Muscle layer of colon (tissue), 2 donors: Measurements from ENCODE around the gene CD81.

ENCODE experiments used
- H3K27ac ChIP-seq: one replicate; pipeline ENCODE4 v1.7.0; 2013; ENCODE audit warnings: low read depth, mild to moderate bottlenecking, low read length, moderate library complexity
- H3K27me3 ChIP-seq, 2 donors: one replicate each; pipeline ENCODE4 v1.7.0; 2013; ENCODE audit warnings: low read length in 2 of 2, mild to moderate bottlenecking in 2 of 2; ENCODE audit not compliant: insufficient read depth in 2 of 2, control insufficient read depth in 1 of 2
- H3K36me3 ChIP-seq: one replicate; pipeline ENCODE4 v1.7.0; 2013; ENCODE audit warnings: mild to moderate bottlenecking, low read length; ENCODE audit not compliant: insufficient read depth
- H3K4me1 ChIP-seq: one replicate; pipeline ENCODE4 v1.7.0; 2013; ENCODE audit warnings: mild to moderate bottlenecking, low read length; ENCODE audit not compliant: insufficient read depth
- H3K4me3 ChIP-seq, 2 donors: one replicate each; pipeline ENCODE4 v1.7.0; 2013; ENCODE audit warnings: low read length in 2 of 2, low read depth in 1 of 2, mild to moderate bottlenecking in 1 of 2, moderate library complexity in 1 of 2
- H3K9ac ChIP-seq: one replicate; pipeline ENCODE4 v1.7.0; 2013; ENCODE audit warnings: low read length
- H3K9me3 ChIP-seq: one replicate; pipeline ENCODE4 v1.7.0; 2013; ENCODE audit warnings: mild to moderate bottlenecking, low read length
- donor health status: abdominal sarcoma.
- donor health status: Adenocarcinoma of cecum.

CD81 gene

DNA sequence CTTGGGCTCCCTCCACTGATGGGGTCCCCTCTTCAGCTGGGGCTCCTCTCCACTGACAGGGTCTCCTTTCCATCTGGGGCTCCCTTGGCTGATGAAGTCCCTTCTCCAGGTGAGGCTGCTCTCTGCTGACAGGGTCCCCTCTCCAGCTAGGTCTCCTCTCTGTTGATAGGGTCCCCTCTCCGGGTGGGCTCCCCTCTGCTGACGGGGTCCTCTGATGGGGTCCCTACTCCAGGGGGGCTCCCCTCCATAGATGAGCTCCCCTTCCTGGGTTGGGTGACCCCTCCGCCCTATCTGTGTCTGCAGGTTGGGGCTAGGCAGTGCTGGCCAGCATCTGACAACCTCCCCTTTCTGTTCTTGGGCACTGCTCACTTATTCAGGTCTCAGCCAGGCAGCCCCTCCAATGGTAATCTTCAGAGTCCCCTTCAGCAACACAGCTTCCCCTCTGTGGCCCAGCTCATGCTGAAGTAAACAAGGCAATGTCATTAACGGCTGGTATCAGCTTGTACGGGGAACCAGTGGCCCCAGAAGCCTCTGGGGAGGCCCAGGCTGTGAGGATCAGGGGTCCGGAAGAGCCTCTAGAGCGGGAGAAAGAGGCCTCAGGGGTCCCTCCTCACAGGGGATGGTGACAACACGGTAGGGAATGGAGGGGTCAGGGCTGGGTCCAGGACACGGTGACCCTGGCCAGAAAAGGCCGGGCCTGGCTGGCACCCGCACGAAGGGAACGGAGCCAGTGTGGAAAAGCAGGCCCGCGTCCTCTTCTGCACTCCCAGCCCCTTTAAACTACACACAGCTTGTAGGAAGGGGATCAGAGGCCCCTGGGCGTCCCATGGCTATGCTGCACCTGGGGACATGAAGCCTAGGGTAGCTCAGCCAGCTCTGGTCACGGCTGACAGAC is 9.6 kb upstream of the CD81 start:
- Histone ChIP-seq H3K9me3 (no peaks in the 10 kb centered on the region), H3K27ac (no peak overlapping the region), H3K4me1 (peaks cover 10% of the 10 kb centered on the region), H3K4me3 (no peak overlapping the region), H3K36me3 (no peaks in the 10 kb centered on the region), H3K9ac (no peak overlapping the region), H3K27me3 (no peaks in the 10 kb centered on the region)

- no peak overlapping the region for H3K9ac ChIP-seq
- H3K9me3 ChIP-seq, result no peaks in the 10 kb centered on the region
- H3K27ac ChIP-seq, result no peak overlapping the region
- H3K4me3 ChIP-seq, result no peak overlapping the region
- H3K4me1 ChIP-seq, result peaks cover 10% of the 10 kb centered on the region
- no peaks in the 10 kb centered on the region for H3K36me3 ChIP-seq
- no peaks in the 10 kb centered on the region for H3K27me3 ChIP-seq
Measured at GRCh38 chr11:2368178-2368850, 8.8 kb upstream of the CD81 start.

- Histone ChIP-seq H3K9me3 (no peaks in the 10 kb centered on the region), H3K9ac (no peak overlapping the region), H3K4me1 (peaks cover 10% of the 10 kb centered on the region), H3K4me3 (no peak overlapping the region), H3K27me3 (no peaks in the 10 kb centered on the region), H3K36me3 (no peaks in the 10 kb centered on the region), H3K27ac (no peak overlapping the region)
Measured at GRCh38 chr11:2368851-2369180, 8.3 kb upstream of the CD81 start.

GRCh38 chr11:2369320-2369719 is 7.8 kb upstream of the CD81 start:
- no peaks in the 10 kb centered on the region for H3K27me3 ChIP-seq
- H3K4me1 ChIP-seq, result peaks cover 10% of the 10 kb centered on the region
- no peak overlapping the region for H3K4me3 ChIP-seq
- no peaks in the 10 kb centered on the region for H3K9me3 ChIP-seq
- no peak overlapping the region for H3K9ac ChIP-seq
- no peak overlapping the region for H3K27ac ChIP-seq
- no peaks in the 10 kb centered on the region for H3K36me3 ChIP-seq

GRCh38 chr11:2369896-2370295 is 7.2 kb upstream of the CD81 start:
- peaks cover 10% of the 10 kb centered on the region for H3K4me1 ChIP-seq
- H3K9me3 ChIP-seq, result no peaks in the 10 kb centered on the region
- H3K36me3 ChIP-seq, result no peaks in the 10 kb centered on the region
- no peak overlapping the region for H3K9ac ChIP-seq
- H3K27ac ChIP-seq, result no peak overlapping the region
- H3K27me3 ChIP-seq, result no peaks in the 10 kb centered on the region
- H3K4me3 ChIP-seq, result no peak overlapping the region

DNA sequence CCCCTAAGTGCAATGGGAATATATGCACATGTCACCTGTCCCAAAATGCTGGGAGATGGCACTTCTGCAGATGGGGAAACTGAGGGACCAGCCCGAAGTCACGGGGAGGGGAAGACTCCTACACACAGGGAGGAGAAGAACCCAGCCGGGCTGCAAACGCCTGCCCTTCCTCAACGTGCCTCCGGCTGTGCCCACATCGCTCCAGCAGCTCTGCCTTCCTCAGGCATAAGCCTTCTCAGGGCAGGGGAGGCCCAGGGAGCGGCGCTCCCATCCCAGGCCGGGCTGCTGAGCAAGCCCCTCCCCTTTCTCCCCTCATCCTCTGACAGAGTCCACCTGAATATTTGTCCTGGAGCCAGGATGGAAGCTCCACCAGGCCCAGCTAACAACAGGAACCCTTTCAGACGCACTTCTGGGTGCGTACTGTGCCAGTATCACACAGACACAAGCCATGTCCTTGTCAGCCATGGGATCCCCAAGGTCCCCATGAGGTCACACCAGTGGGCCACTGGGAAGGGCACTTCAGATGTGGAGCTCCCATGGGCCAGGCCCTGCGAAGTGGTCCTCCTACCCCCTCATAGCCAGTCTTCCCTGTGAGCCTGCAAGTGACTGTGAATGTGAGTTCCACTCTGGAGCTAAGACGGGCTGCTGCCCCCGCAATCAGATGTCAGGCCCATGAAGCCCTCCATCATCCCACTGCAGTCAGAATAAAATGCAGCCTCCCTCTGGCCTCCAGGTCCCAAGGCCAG is 2.5 kb upstream of the CD81 start:
- Histone ChIP-seq H3K36me3 (no peaks in the 10 kb centered on the region), H3K27ac (no peak overlapping the region)

GRCh38 chr11:2375341-2375853 is 1.7 kb upstream of the CD81 start:
- no peaks in the 10 kb centered on the region for H3K9me3 ChIP-seq
- no peak overlapping the region for H3K4me3 ChIP-seq
- H3K27me3 ChIP-seq, result no peaks in the 10 kb centered on the region
- no peak overlapping the region for H3K27ac ChIP-seq
- H3K9ac ChIP-seq, result no peak overlapping the region
- H3K36me3 ChIP-seq, result peaks cover under 1% of the 10 kb centered on the region
- peaks cover 25% of the 10 kb centered on the region for H3K4me1 ChIP-seq

More for the DNA sequence above, 2.5 kb upstream of the CD81 start:
- peaks cover 17% of the 10 kb centered on the region for H3K4me1 ChIP-seq
- H3K9ac ChIP-seq, result no peak overlapping the region
- H3K9me3 ChIP-seq, result no peaks in the 10 kb centered on the region
- no peaks in the 10 kb centered on the region for H3K27me3 ChIP-seq
- H3K4me3 ChIP-seq, result no peak overlapping the region

- no peak overlapping the region for H3K9ac ChIP-seq
- peaks cover 5% of the 10 kb centered on the region for H3K36me3 ChIP-seq
- no peaks in the 10 kb centered on the region for H3K9me3 ChIP-seq
- H3K4me3 ChIP-seq, result no peak overlapping the region
- H3K4me1 ChIP-seq, result peaks cover 32% of the 10 kb centered on the region
- H3K27me3 ChIP-seq, result no peaks in the 10 kb centered on the region
- H3K27ac ChIP-seq, result no peak overlapping the region
Measured at GRCh38 chr11:2375964-2376551, 1.1 kb upstream of the CD81 start.

GRCh38 chr11:2377511-2378443 is 667 bp downstream of the CD81 start:
- Histone ChIP-seq H3K9ac (peak overlapping the region; percentile 86), H3K4me3 (peak overlapping the region; percentile 84 to 96), H3K4me1 (peaks cover 49% of the 10 kb centered on the region), H3K27me3 (no peaks in the 10 kb centered on the region), H3K9me3 (no peaks in the 10 kb centered on the region), H3K27ac (peak overlapping the region; percentile 99), H3K36me3 (peaks cover 5% of the 10 kb centered on the region)

DNA sequence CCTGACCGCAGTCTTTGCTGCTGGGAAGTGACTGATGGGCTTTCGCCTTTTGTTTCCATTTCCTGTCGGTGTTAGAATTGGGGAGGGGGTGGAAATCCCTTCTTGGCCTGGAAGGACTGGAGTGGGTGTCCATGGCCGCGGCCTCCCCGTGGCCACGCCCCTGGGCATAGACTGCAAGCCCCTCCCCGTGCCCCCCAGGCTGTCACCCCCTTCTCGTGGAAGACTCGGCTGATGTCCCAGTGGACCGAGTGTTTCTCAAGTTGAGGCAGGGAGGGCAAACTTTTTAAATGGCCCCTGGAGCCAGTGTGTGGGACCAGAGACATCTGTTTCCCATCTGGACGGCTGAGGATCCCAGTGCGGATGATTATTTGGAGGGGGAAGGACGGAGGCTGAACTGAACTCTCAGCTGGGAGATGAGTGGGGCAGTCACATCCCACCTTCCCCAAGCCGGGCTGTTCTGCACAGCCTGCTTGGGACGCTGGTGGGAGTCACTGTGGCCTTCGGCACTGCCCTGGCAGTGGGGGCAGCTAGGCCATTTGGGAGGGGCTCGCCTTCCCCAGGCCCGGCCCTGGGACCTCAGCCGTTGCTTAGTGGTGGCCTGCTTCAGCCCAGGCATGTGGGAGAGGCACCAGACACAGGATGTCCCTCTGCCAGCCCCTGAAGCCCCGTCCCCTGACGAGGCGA is 1.6 kb downstream of the CD81 start:
- peaks cover 58% of the 10 kb centered on the region for H3K4me1 ChIP-seq
- H3K9me3 ChIP-seq, result no peaks in the 10 kb centered on the region
- peak overlapping the region; percentile 99 for H3K27ac ChIP-seq
- H3K36me3 ChIP-seq, result peaks cover 5% of the 10 kb centered on the region
- peak overlapping the region; percentile 84 to 96 for H3K4me3 ChIP-seq
- no peaks in the 10 kb centered on the region for H3K27me3 ChIP-seq
- H3K9ac ChIP-seq, result peak overlapping the region; percentile 86
